LNCaP clone FGC (cell line): ENCODE data around the gene CASD1.

Source experiments
- DNase-seq: peaks from one replicate; pipeline ENCODE4 v3.0.0-alpha.2; 2011; ENCODE audit warnings: low read depth
- H3K4me3 ChIP-seq: 2 replicates; pipeline ENCODE4 v1.5.1; 2011; ENCODE audit warnings: mild to moderate bottlenecking, low read depth, low read length, control low read depth
- TF ChIP-seq, protein P1 (sequence below): IDR thresholded peaks from 2 replicates; pipeline ENCODE4 v1.5.1; 2012; ENCODE audit warnings: mild to moderate bottlenecking; ENCODE audit not compliant: control insufficient read depth, insufficient read depth; ENCODE audit errors: extremely low read depth

The CASD1 gene

DNA sequence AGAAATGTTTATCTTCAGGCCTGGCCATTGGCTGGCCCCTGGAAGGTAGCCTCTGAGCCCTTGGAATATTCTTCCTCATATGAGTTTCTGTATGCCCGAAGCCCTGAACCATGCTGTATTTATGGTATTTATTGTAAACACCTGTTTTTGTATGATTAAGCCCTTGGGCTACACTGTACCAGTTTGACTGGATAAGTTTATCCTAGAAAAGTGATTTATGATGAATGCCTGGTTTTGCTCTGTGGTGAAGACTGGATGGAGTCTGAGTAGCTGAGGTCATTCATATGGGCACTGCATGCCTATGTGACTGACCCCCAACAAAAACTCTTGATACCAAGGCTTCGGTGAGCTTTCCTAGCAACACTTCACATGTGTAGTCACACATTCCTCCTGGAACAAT is 66.7 kb downstream of the CASD1 start:
- no peak overlapping the region for H3K4me3 ChIP-seq
- TF ChIP-seq, protein P1, sequence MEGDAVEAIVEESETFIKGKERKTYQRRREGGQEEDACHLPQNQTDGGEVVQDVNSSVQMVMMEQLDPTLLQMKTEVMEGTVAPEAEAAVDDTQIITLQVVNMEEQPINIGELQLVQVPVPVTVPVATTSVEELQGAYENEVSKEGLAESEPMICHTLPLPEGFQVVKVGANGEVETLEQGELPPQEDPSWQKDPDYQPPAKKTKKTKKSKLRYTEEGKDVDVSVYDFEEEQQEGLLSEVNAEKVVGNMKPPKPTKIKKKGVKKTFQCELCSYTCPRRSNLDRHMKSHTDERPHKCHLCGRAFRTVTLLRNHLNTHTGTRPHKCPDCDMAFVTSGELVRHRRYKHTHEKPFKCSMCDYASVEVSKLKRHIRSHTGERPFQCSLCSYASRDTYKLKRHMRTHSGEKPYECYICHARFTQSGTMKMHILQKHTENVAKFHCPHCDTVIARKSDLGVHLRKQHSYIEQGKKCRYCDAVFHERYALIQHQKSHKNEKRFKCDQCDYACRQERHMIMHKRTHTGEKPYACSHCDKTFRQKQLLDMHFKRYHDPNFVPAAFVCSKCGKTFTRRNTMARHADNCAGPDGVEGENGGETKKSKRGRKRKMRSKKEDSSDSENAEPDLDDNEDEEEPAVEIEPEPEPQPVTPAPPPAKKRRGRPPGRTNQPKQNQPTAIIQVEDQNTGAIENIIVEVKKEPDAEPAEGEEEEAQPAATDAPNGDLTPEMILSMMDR = no peak
- no peak for DNase-seq

- no peak overlapping the region for H3K4me3 ChIP-seq
- DNase-seq = no peak
- TF ChIP-seq, protein P1 = no peak
These were observed 67.7 kb downstream of the CASD1 start for GRCh38 chr7:94577357-94577756.

- TF ChIP-seq, protein P1 = no peak
- no peak for DNase-seq
- no peak overlapping the region for H3K4me3 ChIP-seq
These were observed 69.0 kb downstream of the CASD1 start for GRCh38 chr7:94578614-94579013.

DNA sequence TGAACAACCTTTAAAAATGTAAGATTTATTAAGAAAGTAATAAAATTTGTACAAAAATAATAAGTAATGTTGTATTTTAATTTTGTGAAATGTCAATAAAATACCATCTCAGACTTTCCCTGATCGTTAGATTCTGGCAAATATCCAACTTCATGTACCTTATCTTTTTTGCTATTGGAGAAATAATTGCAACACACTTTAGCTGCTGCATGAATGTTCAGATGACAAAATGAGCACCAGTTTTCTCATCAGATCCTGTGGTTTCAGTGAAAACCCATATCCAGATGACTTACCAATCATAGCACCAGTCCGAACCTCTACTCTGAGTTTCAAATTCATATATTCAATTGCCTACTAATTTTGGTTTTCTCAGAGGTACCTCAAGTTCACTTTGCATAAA is 69.9 kb downstream of the CASD1 start:
- DNase-seq = no peak
- TF ChIP-seq, protein P1 = no peak
- no peak overlapping the region for H3K4me3 ChIP-seq

DNA sequence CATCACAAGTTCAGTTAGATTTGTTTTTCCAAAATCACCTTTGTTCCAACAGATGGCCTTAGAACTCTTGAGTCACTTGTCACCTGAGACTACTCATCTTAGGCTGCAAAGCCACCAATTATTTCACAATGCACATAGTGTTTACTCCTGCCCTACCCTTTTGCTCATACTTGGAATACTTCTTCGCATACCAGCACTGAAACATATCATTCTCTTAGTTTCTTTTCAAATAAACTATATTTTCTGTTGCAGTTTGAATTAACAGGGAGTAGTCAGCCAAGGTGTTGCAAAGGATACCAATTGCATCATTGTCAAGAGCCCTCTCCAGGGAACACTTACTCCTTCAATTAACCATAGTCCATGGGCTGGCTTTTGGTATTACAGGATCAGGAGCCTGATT is 71.0 kb downstream of the CASD1 start:
- TF ChIP-seq, protein P1 = no peak
- no peak for DNase-seq

GRCh38 chr7:94584113-94584512 is 74.5 kb downstream of the CASD1 start:
- H3K4me3 ChIP-seq = no peak overlapping the region
- TF ChIP-seq, protein P1 = no peak
- DNase-seq = peak; percentile 91

More for the DNA sequence above, 71.0 kb downstream of the CASD1 start:
- H3K4me3 ChIP-seq = no peak overlapping the region

DNA sequence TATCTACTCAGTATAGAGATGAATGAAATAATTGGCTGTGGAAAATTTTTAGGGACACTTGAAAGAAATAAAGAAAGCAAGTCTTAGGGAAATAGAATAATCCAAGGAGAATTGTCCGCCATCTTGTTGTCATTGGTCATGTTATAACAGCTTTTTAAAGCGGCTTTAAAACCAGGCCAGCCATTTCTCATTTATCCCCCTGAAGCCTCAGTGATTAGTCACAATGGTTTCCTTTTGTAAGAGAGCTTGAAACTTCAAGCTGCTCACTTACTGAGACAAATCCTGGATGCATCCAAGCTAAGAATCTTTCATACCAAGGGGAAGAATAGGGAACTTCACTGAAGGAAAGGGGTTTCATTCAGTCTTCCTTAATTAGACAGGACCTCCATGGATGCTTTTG is 78.5 kb downstream of the CASD1 start:
- TF ChIP-seq, protein P1 = no peak
- no peak overlapping the region for H3K4me3 ChIP-seq
- no peak for DNase-seq
